Adrenal gland (tissue), 5 donors: Measurements from ENCODE around the gene TPST1.
"Not testable (repeated sequence)": the region's sequence is repeated elsewhere in the genome, so short reads cannot be mapped to it uniquely, and the experiment has no call there.

Experiments
- POLR2A ChIP-seq, 2 donors: fragments of 450-650 bp; IDR thresholded peaks; one replicate each; pipeline ENCODE4 v1.6.1; 2017; ENCODE audit warnings: antibody characterized with exemption in 2 of 2, mild to moderate bottlenecking in 2 of 2, moderate library complexity in 1 of 2
- TF ChIP-seq, protein P1 (sequence below), 6 experiments: fragments of 450-650 bp in 4 of 6; fragments of 200-600 bp in 2 of 6; sonication (generic) in 1 of 6; IDR thresholded peaks; 1 replicate in 5 of 6; 2 replicates in 1 of 6; pipeline versions ENCODE4 v1.5.1 to v1.8.0; 2016 to 2021; ENCODE audit warnings: antibody characterized with exemption in 6 of 6, mild to moderate bottlenecking in 2 of 6, moderate library complexity in 1 of 6
- donor health status: DM: no; HTN: no; CAD: no.

DNA sequence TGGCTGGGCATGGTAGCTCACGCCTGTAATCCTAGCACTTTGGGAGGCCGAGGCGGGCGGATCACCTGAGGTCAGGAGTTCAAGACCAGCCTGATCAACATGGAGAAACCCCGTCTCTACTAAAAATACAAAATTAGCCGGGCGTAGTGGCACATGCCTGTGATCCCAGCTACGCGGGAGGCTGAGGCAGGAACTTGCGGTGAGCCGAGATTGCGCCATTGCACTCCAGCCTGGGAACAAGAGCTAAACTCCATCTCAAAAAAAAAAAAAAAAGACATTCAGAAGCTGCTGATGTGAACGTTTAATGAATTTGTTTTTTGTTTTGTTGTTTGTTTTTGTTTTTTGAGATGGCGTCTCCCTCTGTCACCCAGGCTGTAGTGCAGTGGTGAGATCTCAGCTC, 159.9 kb downstream of the TPST1 start:
- TF ChIP-seq, protein P1, sequence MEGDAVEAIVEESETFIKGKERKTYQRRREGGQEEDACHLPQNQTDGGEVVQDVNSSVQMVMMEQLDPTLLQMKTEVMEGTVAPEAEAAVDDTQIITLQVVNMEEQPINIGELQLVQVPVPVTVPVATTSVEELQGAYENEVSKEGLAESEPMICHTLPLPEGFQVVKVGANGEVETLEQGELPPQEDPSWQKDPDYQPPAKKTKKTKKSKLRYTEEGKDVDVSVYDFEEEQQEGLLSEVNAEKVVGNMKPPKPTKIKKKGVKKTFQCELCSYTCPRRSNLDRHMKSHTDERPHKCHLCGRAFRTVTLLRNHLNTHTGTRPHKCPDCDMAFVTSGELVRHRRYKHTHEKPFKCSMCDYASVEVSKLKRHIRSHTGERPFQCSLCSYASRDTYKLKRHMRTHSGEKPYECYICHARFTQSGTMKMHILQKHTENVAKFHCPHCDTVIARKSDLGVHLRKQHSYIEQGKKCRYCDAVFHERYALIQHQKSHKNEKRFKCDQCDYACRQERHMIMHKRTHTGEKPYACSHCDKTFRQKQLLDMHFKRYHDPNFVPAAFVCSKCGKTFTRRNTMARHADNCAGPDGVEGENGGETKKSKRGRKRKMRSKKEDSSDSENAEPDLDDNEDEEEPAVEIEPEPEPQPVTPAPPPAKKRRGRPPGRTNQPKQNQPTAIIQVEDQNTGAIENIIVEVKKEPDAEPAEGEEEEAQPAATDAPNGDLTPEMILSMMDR (IDR thresholded peaks at IDR 0.05), result not testable (repeated sequence)
- TF ChIP-seq POLR2A (IDR thresholded peaks at IDR 0.05), result not testable (repeated sequence)
